Measurements from ENCODE around the gene SLC44A4. TPM values are rescaled to one million over a fixed set of nuclear protein-coding genes. Genes with fewer than 3 reads are reported as not detected.

Gene SLC44A4
- total RNA-seq, 1 experiment from 2014 or later, result 3.8 TPM

DNA sequence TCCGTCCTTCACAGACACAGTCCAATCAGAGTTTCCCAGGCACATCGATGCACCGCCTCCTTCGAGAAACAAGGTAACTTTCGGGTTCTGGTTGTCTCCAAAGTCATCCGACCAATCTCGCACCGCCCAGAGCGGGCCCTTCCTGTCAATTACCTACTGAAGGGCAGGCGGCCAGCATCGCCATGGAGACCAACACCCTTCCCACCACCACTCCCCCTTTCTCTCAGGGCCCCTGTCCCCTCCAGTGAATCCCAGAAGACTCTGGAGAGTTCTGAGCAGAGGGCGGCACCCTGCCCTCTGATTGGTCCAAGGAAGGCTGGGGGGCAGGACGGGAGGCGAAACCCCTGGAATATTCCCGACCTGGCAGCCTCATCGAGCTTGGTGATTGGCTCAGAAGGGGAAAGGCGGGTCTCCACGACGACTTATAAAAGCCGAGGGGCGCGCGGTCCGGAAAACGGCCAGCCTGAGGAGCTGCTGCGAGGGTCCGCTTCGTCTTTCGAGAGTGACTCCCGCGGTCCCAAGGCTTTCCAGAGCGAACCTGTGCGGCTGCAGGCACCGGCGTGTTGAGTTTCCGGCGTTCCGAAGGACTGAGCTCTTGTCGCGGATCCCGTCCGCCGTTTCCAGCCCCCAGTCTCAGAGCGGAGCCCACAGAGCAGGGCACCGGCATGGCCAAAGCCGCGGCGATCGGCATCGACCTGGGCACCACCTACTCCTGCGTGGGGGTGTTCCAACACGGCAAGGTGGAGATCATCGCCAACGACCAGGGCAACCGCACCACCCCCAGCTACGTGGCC, 51.3 kb downstream of the SLC44A4 start, which contains the start of gene HSPA1B:
Gene HSPA1B, plus strand, starts transcription at position 453 of the 794 bp plus-strand sequence. Its CDS starts 213 bp downstream, at position 666.
- Histone ChIP-seq H2BK120ac (ENCODE audit: low read depth, low read length, poor library complexity, severe bottlenecking) (no peak within 1 kb of the TSS), H3T11ph (ENCODE audit: low read length) (no peak within 1 kb of the TSS), H4K5ac (ENCODE audit: insufficient read length, low read depth, low read length) (no peak within 1 kb of the TSS), H3K79me2 (ENCODE audit: insufficient read depth, low read length) (peaks cover 5% of the 10 kb centered on the region; the same call in 1 of the 2 replicates), H3K4ac (ENCODE audit: low read depth, low read length) (no peak within 1 kb of the TSS), H3K27me3 (ENCODE audit: insufficient read depth, low read length) (no peaks in the 10 kb centered on the region), H3K4me1 (ENCODE audit: insufficient read depth, low read length) (peaks cover 5% of the 10 kb centered on the region; the same call in 1 of the 2 replicates), H3K9ac (ENCODE audit: extremely low read depth, insufficient read length, low read length) (peak within 1 kb of the TSS; percentile 55), H3K27ac (ENCODE audit: insufficient read length, low read depth, low read length) (peak within 1 kb of the TSS; percentile 85), H4K8ac (replicated peaks; ENCODE audit: insufficient read length, low read depth, low read length) (no peak within 1 kb of the TSS), H4K20me1 (ENCODE audit: control insufficient read depth, insufficient read depth, insufficient read length) (no peaks in the 10 kb centered on the region), H3K79me1 (ENCODE audit: insufficient read depth, low read depth, low read length, poor library complexity, severe bottlenecking) (no peaks in the 10 kb centered on the region), H2BK5ac (ENCODE audit: insufficient read length, low read length) (peak within 1 kb of the TSS; percentile 55), H3K23me2 (ENCODE audit: insufficient read length, low read depth, low read length, poor library complexity, severe bottlenecking) (peaks cover 15% of the 10 kb centered on the region), H2AK5ac (ENCODE audit: insufficient read length, low read length) (no peak within 1 kb of the TSS), H3K56ac (ENCODE audit: insufficient read length, low read depth, low read length) (no peak within 1 kb of the TSS), H3K4me2 (ENCODE audit: insufficient read depth, insufficient read length, low read length) (peak within 1 kb of the TSS; percentile 84), H3K23ac (ENCODE audit: insufficient read length, low read depth, low read length) (no peak within 1 kb of the TSS), H3K9me3 (ENCODE audit: control insufficient read depth, low read depth, low read length) (no peaks in the 10 kb centered on the region), H2BK12ac (ENCODE audit: insufficient read length, low read depth, low read length) (no peak within 1 kb of the TSS), H2AFZ (ENCODE audit: low read length) (no peak within 1 kb of the TSS), H2BK15ac (ENCODE audit: low read depth, low read length) (no peak within 1 kb of the TSS; the same call in 1 of the 2 replicates), H3K14ac (ENCODE audit: insufficient read depth, low read length) (peak within 1 kb of the TSS; percentile 70), H2BK20ac (ENCODE audit: low read depth, low read length, poor library complexity, severe bottlenecking) (no peak within 1 kb of the TSS), H4K91ac (ENCODE audit: insufficient read length, low read depth, low read length) (no peak within 1 kb of the TSS), H3K18ac (ENCODE audit: insufficient read length, low read depth, low read length) (peak within 1 kb of the TSS; percentile 9)
- H3K4me1 Mint-ChIP-seq, result peaks cover 43 to 49% of the 10 kb centered on the region in 2 experiments
- peak within 1 kb of the TSS; percentile 97 to 100 (median 98) for H3K27ac Mint-ChIP-seq
- H3K36me3 Mint-ChIP-seq (ENCODE audit: insufficient read depth in 1 of 3, low read depth in 3 of 3), result peaks cover 0 to 2% (median 0%) of the 10 kb centered on the region in 3 experiments; a peak in 1 of 7 replicates
- peaks cover 4% of the 10 kb centered on the region for H3K27me3 Mint-ChIP-seq (ENCODE audit: low read depth)
- peak within 1 kb of the TSS; percentile 84 to 92 for H3K4me3 Mint-ChIP-seq
- no peak for TF ChIP-seq CTCF (conservative IDR thresholded peaks at IDR 0.05)
- DNase-seq, result peak; percentile 100
- WGBS (ENCODE audit: extremely low coverage, insufficient read length, low lambda C conversion rate), result no CpG with 5 or more reads among the region's 56 CpGs
- no peaks in the 10 kb centered on the region; a peak in 1 of 5 replicates for H3K9me3 Mint-ChIP-seq
